ENCODE measurements around the gene SCN1A. TPM values are rescaled to one million over a fixed set of nuclear protein-coding genes. Genes with fewer than 3 reads are reported as not detected.
"Not testable (repeated sequence)": the region's sequence is repeated elsewhere in the genome, so short reads cannot be mapped to it uniquely, and the experiment has no call there.

The SCN1A gene
- total RNA-seq, 2 experiments from 2014 or later = not detected

DNA sequence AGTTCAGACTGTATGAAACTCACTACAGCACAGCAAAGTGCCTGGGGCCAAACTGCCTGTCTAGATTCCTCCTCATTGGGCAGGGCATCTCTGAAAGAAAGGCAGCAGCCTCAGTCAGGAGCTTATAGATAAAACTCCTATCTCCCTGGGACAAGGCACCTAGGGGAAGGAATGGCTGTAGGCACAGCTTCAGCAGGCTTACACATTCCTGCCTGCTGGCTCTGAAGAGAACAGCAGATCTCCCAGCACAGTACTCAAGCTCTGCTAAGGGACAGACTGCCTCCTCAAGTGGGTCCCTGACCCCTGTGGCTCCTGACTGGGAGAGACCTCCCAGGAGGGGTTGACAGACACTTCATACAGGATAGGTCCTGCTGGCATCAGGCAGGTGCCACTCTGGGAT is 155.7 kb downstream of the SCN1A start:
- DNase-seq; POLR2A ChIA-PET; CTCF ChIA-PET; H3K36me3 Mint-ChIP-seq (ENCODE audit: low read depth); H3K27ac Mint-ChIP-seq; H3K4me3 Mint-ChIP-seq; H3K9me3 Mint-ChIP-seq; H3K4me1 Mint-ChIP-seq: not testable (repeated sequence)
- H3K27me3 Mint-ChIP-seq = peaks cover 10% of the 10 kb centered on the region

- H3K9me3 Mint-ChIP-seq = no peaks in the 10 kb centered on the region
- H3K27ac Mint-ChIP-seq = no peak overlapping the region
- ChIA-PET POLR2A (no interaction called here), CTCF (no interaction called here)
- DNase-seq = no peak
- H3K36me3 Mint-ChIP-seq (ENCODE audit: low read depth) = no peaks in the 10 kb centered on the region
- no peaks in the 10 kb centered on the region for H3K4me1 Mint-ChIP-seq
- peaks cover 6% of the 10 kb centered on the region for H3K27me3 Mint-ChIP-seq
- no peak overlapping the region for H3K4me3 Mint-ChIP-seq
Measured at GRCh38 chr2:165970663-165971062, 157.2 kb downstream of the SCN1A start.

- H3K27me3 Mint-ChIP-seq = peaks cover 4% of the 10 kb centered on the region
- POLR2A ChIA-PET = no interaction called here
- no peaks in the 10 kb centered on the region for H3K4me1 Mint-ChIP-seq
- no peak for DNase-seq
- no peaks in the 10 kb centered on the region for H3K36me3 Mint-ChIP-seq (ENCODE audit: low read depth)
- no peak overlapping the region for H3K4me3 Mint-ChIP-seq
- CTCF ChIA-PET = no interaction called here
- no peaks in the 10 kb centered on the region for H3K9me3 Mint-ChIP-seq
- no peak overlapping the region for H3K27ac Mint-ChIP-seq
Measured at GRCh38 chr2:165969227-165969626, 158.6 kb downstream of the SCN1A start.

DNA sequence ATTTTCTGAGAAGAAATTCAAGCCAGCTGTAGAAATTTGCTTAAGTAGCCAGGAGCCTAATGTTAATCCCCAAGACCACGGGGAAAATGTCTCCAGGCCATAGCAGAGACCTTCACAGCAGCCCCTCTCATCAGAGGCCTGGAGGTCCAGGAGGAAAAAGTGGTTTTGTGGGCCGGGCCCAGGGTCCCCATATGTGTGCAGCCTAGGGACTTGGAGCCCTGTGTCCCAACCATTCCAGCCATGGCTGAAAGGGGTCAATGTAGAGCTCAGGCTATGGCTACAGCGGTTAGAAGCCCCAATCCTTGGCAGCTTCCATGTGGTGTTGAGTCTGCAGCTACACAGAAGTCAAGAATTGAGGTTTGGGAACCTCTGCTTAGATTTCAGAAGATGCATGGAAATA is 160.1 kb downstream of the SCN1A start:
- CTCF ChIA-PET = no interaction called here
- H3K4me1 Mint-ChIP-seq = no peaks in the 10 kb centered on the region

GRCh38 chr2:165961818-165962217 is 166.0 kb downstream of the SCN1A start:
- no peaks in the 10 kb centered on the region for H3K9me3 Mint-ChIP-seq
- no peaks in the 10 kb centered on the region for H3K27me3 Mint-ChIP-seq
- H3K36me3 Mint-ChIP-seq (ENCODE audit: low read depth) = no peaks in the 10 kb centered on the region
- POLR2A ChIA-PET = no interaction called here
- DNase-seq = no peak
- CTCF ChIA-PET = no interaction called here
- H3K4me3 Mint-ChIP-seq = no peak overlapping the region
- H3K27ac Mint-ChIP-seq = no peak overlapping the region
- H3K4me1 Mint-ChIP-seq = no peaks in the 10 kb centered on the region

More for the DNA sequence above, 160.1 kb downstream of the SCN1A start:
- Mint-ChIP-seq H3K36me3 (ENCODE audit: low read depth) (no peaks in the 10 kb centered on the region), H3K9me3 (no peaks in the 10 kb centered on the region), H3K27me3 (peaks cover 4% of the 10 kb centered on the region), H3K27ac (no peak overlapping the region), H3K4me3 (no peak overlapping the region)
- POLR2A ChIA-PET = no interaction called here
- DNase-seq = no peak

DNA sequence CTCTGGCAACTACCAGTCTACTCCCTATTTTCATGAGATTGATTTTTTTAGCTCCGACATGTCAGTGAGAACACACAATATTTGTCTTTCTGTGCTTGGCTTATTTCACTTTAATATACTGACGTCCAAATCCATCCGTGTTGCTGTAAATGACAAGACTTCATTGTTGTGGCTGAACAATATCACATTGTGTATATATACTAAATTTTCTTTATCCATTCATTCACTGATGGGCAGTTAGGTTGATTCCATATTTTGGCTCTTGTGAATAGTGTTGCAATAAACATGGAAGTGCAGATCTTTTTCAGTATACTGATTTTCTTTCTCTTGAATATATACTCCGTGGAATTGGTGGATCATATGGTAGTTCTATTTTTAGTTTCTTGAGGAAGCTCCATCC is 168.4 kb downstream of the SCN1A start:
- H3K36me3 Mint-ChIP-seq (ENCODE audit: low read depth) = no peaks in the 10 kb centered on the region
- ChIA-PET POLR2A (no interaction called here), CTCF (no interaction called here)
- H3K4me3 Mint-ChIP-seq = no peak overlapping the region
- peaks cover 13% of the 10 kb centered on the region for H3K4me1 Mint-ChIP-seq
- H3K9me3 Mint-ChIP-seq = no peaks in the 10 kb centered on the region
- no peaks in the 10 kb centered on the region for H3K27me3 Mint-ChIP-seq
- DNase-seq = no peak
- H3K27ac Mint-ChIP-seq = no peak overlapping the region

DNA sequence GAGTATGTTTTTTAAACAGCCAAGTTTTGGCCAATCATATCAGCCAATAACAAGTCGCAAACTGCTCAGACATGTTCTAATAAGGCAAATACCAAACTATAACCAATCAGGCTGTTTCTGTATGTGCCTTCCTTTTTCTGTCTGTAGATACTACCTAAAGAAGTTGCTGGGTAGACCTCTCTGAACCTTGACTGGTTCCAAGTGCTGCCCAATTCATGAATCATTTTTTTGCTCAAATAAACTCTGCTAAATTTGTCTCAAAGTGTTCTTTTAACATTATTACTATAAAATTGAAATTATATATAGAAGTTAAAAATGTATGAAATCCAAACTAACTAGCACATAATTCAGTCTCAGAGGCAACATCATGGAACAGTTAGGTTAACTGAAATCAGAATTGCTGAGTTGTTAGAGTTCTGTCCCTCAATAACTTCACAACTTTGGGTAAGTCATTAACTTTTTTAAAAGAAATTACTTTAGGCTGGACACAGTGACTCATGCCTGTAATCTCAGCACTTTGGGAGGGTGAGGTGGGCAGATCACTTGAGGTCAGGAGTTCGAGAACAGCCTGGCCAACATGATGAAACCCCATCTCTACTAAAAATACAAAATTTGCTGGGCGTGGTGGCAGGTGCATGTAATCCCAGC is 169.4 kb downstream of the SCN1A start:
- no peak overlapping the region for H3K27ac Mint-ChIP-seq
- peaks cover 13% of the 10 kb centered on the region for H3K4me1 Mint-ChIP-seq
- H3K27me3 Mint-ChIP-seq = no peaks in the 10 kb centered on the region
- H3K36me3 Mint-ChIP-seq (ENCODE audit: low read depth) = no peaks in the 10 kb centered on the region
- CTCF ChIA-PET = interaction anchor here (0.6 to 0.7 kb wide), 2 partner anchors 224 to 1105 kb away, joined by 3 to 4 read pairs; no protein-coding TSS in a partner anchor
- no peaks in the 10 kb centered on the region for H3K9me3 Mint-ChIP-seq
- POLR2A ChIA-PET = interaction anchor here (0.8 kb wide), 1 partner anchor 188 kb away, joined by 3 read pairs; no protein-coding TSS in a partner anchor
- H3K4me3 Mint-ChIP-seq = no peak overlapping the region
- DNase-seq = no peak

DNA sequence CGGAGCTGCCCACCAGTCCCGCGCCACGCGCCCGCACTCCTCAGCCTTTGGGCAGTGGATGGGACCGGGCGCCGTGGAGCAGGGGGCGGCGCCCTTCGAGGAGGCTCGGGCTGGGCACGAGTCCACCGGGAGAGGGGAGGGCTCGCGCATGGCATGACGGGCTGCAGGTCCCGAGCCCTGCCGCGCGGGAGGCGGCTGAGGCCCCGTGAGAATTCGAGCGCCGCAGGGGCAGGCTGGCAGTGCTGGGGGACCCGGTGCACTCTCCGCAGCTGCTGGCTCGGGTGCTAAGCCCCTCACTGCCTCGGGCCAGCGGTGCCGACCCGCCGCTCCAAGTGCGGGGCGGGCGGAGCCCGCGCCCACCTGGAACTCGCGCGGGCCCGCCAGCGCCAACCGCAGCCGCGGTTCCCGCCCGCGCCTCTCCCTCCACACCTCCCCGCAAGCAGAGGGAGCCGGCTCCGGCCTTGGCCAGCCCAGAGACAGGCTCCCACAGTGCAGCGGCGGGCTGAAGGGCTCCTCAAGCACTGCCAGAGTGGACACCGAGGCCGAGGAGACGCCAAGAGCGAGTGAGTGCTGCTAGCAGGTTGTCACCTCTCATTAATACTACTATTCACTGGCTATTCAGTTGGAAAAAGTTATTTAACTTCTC is 170.7 kb downstream of the SCN1A start:
- H3K27ac Mint-ChIP-seq = no peak overlapping the region
- POLR2A ChIA-PET = no interaction called here
- no peak overlapping the region for H3K4me3 Mint-ChIP-seq
- CTCF ChIA-PET = no interaction called here
- no peak for DNase-seq
- H3K27me3 Mint-ChIP-seq = no peaks in the 10 kb centered on the region
- H3K36me3 Mint-ChIP-seq (ENCODE audit: low read depth) = no peaks in the 10 kb centered on the region
- peaks cover 13% of the 10 kb centered on the region for H3K4me1 Mint-ChIP-seq
- H3K9me3 Mint-ChIP-seq = no peaks in the 10 kb centered on the region

GRCh38 chr2:165953655-165954606 is 173.9 kb downstream of the SCN1A start, which contains the start of gene TTC21B:
Gene TTC21B, minus strand, starts transcription at chr2:165953776. Its CDS starts 71 bp downstream, at chr2:165953705.
- peak; percentile 93 for DNase-seq
- ChIA-PET CTCF (interaction anchor here (0.7 to 1.3 kb wide), 5 partner anchors 9 to 80 kb away, joined by 3 to 6 read pairs (median 3); no protein-coding TSS in a partner anchor), POLR2A (no interaction called here)
- H3K36me3 Mint-ChIP-seq (ENCODE audit: low read depth) = no peaks in the 10 kb centered on the region
- H3K27me3 Mint-ChIP-seq = no peaks in the 10 kb centered on the region
- H3K4me1 Mint-ChIP-seq = peaks cover 13% of the 10 kb centered on the region
- peak within 1 kb of the TSS; percentile 57 for H3K4me3 Mint-ChIP-seq
- no peaks in the 10 kb centered on the region for H3K9me3 Mint-ChIP-seq
- no peak within 1 kb of the TSS for H3K27ac Mint-ChIP-seq

DNA sequence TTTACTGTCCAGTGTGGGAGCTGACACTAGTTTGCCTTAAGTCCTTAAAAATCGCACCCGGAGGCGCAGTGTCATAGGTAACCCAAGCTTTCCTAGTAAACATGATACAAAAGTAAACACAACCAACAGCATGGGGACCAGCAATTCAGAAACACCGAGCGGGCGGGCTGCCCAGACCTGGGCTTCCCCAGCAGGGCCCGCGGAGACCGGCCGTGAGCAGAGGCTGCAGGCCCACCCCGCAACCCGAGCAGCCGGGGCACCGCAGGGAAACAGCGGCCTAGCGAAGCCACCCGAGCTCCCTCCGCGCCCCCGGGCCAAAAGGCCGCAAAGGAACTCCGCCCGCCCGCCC is 174.5 kb downstream of the SCN1A start:
- DNase-seq = no peak
- ChIA-PET CTCF (interaction anchor here (0.7 to 1.3 kb wide), 5 partner anchors 8 to 79 kb away, joined by 3 to 6 read pairs (median 3); no protein-coding TSS in a partner anchor), POLR2A (no interaction called here)
- peaks cover 13% of the 10 kb centered on the region for H3K4me1 Mint-ChIP-seq
- H3K4me3 Mint-ChIP-seq = no peak overlapping the region
- H3K27ac Mint-ChIP-seq = no peak overlapping the region
- no peaks in the 10 kb centered on the region for H3K27me3 Mint-ChIP-seq
- H3K9me3 Mint-ChIP-seq = no peaks in the 10 kb centered on the region
- H3K36me3 Mint-ChIP-seq (ENCODE audit: low read depth) = peaks cover 2% of the 10 kb centered on the region

DNA sequence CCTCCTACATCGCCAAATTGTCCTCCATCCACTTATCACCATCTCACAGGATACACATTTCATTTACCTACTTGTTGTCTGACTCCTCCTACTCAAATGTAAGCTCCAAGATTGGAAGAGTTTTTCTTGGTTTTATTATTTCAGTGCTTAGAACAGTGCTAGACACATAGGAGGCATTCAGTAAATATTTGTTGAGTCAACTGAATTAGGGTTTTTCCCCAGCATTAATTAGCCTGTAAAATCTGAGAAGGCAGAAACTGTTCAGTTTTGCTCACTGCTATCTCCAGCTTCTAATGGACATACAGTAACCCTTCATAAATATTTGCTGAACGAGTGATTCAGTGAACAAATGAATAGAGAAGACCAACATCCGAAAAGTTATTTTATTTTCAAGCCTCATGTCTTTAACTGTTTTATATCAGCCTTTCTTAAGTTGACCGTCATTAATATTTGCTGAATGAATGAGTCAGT is 175.0 kb downstream of the SCN1A start:
- no peaks in the 10 kb centered on the region for H3K27me3 Mint-ChIP-seq
- no peak overlapping the region for H3K27ac Mint-ChIP-seq
- peaks cover 4% of the 10 kb centered on the region for H3K36me3 Mint-ChIP-seq (ENCODE audit: low read depth)
- POLR2A ChIA-PET = no interaction called here
- CTCF ChIA-PET = interaction anchor here (0.7 to 1.3 kb wide), 4 partner anchors 8 to 78 kb away, joined by 3 to 6 read pairs (median 3); no protein-coding TSS in a partner anchor
- no peaks in the 10 kb centered on the region for H3K9me3 Mint-ChIP-seq
- peaks cover 13% of the 10 kb centered on the region for H3K4me1 Mint-ChIP-seq
- H3K4me3 Mint-ChIP-seq = no peak overlapping the region
- DNase-seq = no peak

DNA sequence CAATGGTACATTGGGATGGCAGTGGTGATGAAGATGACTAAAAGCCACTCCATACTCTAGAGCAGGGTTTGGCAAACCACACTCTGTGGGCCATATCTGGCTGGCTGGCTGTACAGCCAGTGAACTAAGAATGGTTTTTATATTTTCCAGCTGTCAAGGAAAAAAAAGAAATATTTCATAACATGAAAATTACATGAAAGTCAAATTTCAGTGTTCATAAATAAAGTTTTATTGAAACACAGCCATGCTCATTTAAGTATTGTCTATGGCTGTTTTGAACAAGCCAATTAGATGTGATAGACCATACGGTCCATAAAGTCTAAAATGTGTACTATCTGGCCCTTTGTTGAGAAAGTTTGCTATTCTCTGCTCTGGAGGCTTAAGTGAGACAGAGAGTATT is 175.7 kb downstream of the SCN1A start:
- peaks cover 13% of the 10 kb centered on the region for H3K4me1 Mint-ChIP-seq
- ChIA-PET POLR2A (no interaction called here), CTCF (no interaction called here)
- H3K27ac Mint-ChIP-seq = no peak overlapping the region
- no peaks in the 10 kb centered on the region for H3K27me3 Mint-ChIP-seq
- H3K36me3 Mint-ChIP-seq (ENCODE audit: low read depth) = peaks cover 8% of the 10 kb centered on the region
- H3K4me3 Mint-ChIP-seq = no peak overlapping the region
- H3K9me3 Mint-ChIP-seq = no peaks in the 10 kb centered on the region
- DNase-seq = no peak

DNA sequence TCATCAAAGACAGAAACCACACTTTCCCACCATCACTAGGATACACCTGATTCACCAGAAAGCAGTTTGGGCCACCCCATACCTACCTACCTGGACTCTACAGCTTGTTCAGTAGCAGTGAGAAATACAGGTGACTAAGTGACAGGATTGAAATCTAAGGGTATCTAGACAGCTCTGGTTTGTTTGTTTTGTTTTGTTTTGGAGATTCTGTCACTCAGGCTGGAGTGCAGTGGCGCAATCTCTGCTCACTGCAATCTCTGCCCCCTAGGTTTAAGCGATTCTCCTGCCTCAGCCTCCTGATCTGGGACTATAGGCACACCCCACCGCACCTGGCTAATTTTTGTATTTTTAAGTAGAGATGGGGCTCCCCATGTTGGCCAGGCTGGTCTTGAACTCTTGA is 177.4 kb downstream of the SCN1A start:
- Mint-ChIP-seq H3K9me3 (no peaks in the 10 kb centered on the region), H3K36me3 (ENCODE audit: low read depth) (peaks cover 8% of the 10 kb centered on the region), H3K27ac (no peak overlapping the region), H3K27me3 (no peaks in the 10 kb centered on the region), H3K4me3 (no peak overlapping the region), H3K4me1 (peaks cover 10% of the 10 kb centered on the region)
- ChIA-PET CTCF (interaction anchor here (1.1 kb wide), 1 partner anchor 76 kb away, joined by 3 read pairs; no protein-coding TSS in a partner anchor), POLR2A (no interaction called here)
- DNase-seq = no peak

All from activated CD4-positive, alpha-beta T cell treated with anti-CD3 and anti-CD28 coated beads, Interleukin-2, amount 10 ng/mL, durations not matched to agents 7 days and 5 days (primary cell).